Measurements from ENCODE around the gene BOK.

The BOK gene

GRCh38 chr2:241597561-241597960, 39.0 kb downstream of the BOK start:
- Mint-ChIP-seq H3K9me3 (no peaks in the 10 kb centered on the region), H3K4me3 (no peak overlapping the region), H3K27me3 (ENCODE audit: low read depth) (no peaks in the 10 kb centered on the region), H3K27ac (no peak overlapping the region), H3K4me1 (peaks cover 6% of the 10 kb centered on the region), H3K36me3 (ENCODE audit: low read depth) (peaks cover 51% of the 10 kb centered on the region)
- no peak for TF ChIP-seq CTCF (IDR thresholded peaks at IDR 0.05; ENCODE audit: unreplicated experiment in 3 of 3)

- Mint-ChIP-seq H3K4me3 (no peak overlapping the region), H3K9me3 (no peaks in the 10 kb centered on the region), H3K27me3 (ENCODE audit: low read depth) (no peaks in the 10 kb centered on the region), H3K27ac (no peak overlapping the region), H3K36me3 (ENCODE audit: low read depth) (peaks cover 50% of the 10 kb centered on the region), H3K4me1 (peaks cover 6% of the 10 kb centered on the region)
- no peak for TF ChIP-seq CTCF (IDR thresholded peaks at IDR 0.05; ENCODE audit: unreplicated experiment in 3 of 3)
Measured at GRCh38 chr2:241598061-241598460, 39.5 kb downstream of the BOK start.

- no peaks in the 10 kb centered on the region for H3K27me3 Mint-ChIP-seq (ENCODE audit: low read depth)
- H3K4me3 Mint-ChIP-seq, result no peak overlapping the region
- H3K27ac Mint-ChIP-seq, result no peak overlapping the region
- peak in 1 of 3 experiments; percentile 25 for TF ChIP-seq CTCF (IDR thresholded peaks at IDR 0.05; ENCODE audit: unreplicated experiment in 3 of 3)
- peaks cover 6% of the 10 kb centered on the region for H3K4me1 Mint-ChIP-seq
- H3K9me3 Mint-ChIP-seq, result no peaks in the 10 kb centered on the region
- H3K36me3 Mint-ChIP-seq (ENCODE audit: low read depth), result peaks cover 49% of the 10 kb centered on the region
Measured at GRCh38 chr2:241598487-241598886, 39.9 kb downstream of the BOK start.

- Mint-ChIP-seq H3K4me3 (no peak overlapping the region), H3K4me1 (peaks cover 6% of the 10 kb centered on the region), H3K27ac (no peak overlapping the region), H3K36me3 (ENCODE audit: low read depth) (peaks cover 47% of the 10 kb centered on the region), H3K9me3 (no peaks in the 10 kb centered on the region), H3K27me3 (ENCODE audit: low read depth) (no peaks in the 10 kb centered on the region)
- no peak for TF ChIP-seq CTCF (IDR thresholded peaks at IDR 0.05; ENCODE audit: unreplicated experiment in 3 of 3)
Measured at GRCh38 chr2:241599615-241600014, 41.1 kb downstream of the BOK start.

DNA sequence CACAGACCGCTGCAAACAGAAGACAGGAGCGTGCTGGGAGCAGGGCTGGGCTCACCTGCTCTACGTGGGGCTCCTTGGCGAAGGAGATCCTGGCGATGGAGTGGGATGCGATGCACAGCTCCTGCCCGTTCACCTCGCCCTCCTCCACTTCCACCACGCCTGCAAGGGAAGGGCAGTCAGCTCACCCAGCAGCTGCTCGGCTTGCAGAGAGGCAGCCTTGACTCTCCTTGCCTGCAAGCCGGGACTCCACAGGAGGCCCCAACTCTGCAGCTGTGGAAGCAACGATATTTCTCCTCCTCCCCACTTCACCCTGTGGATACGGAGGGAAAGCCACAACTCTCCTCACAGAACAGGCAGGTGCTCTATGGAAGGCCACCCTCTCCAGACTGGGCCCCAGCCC, 43.3 kb downstream of the BOK start:
- Mint-ChIP-seq H3K36me3 (ENCODE audit: low read depth) (peaks cover 55% of the 10 kb centered on the region), H3K27ac (no peak overlapping the region), H3K27me3 (ENCODE audit: low read depth) (no peaks in the 10 kb centered on the region), H3K4me3 (no peak overlapping the region), H3K4me1 (peaks cover 6% of the 10 kb centered on the region), H3K9me3 (no peaks in the 10 kb centered on the region)
- no peak for TF ChIP-seq CTCF (IDR thresholded peaks at IDR 0.05; ENCODE audit: unreplicated experiment in 3 of 3)

DNA sequence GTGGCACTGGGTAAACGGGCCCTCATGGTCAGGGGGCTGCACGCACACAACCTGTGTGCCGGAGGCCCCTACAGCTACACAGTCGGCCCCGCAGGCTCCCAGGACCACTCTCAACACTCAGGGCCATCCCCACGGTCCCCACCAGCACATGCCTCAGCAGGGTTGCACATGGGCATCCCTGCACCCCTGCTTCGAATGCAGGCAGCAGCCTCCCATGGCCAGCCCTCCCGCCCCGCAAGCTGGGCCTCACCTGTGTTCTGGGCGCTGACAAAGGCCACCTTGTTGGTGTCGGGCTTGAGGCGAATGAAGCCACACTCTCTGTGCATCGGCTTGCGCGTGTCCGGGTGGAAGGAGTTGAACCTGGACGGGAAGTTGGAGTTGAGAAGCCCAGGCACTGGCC, 44.2 kb downstream of the BOK start:
- Mint-ChIP-seq H3K27me3 (ENCODE audit: low read depth) (no peaks in the 10 kb centered on the region), H3K9me3 (no peaks in the 10 kb centered on the region), H3K27ac (no peak overlapping the region), H3K36me3 (ENCODE audit: low read depth) (peaks cover 52% of the 10 kb centered on the region), H3K4me3 (no peak overlapping the region), H3K4me1 (peaks cover 4% of the 10 kb centered on the region)
- TF ChIP-seq CTCF (IDR thresholded peaks at IDR 0.05; ENCODE audit: unreplicated experiment in 3 of 3), result no peak

Measured in nephron (organoid).